Measurements from ENCODE around the gene SERPINB8.

DNA sequence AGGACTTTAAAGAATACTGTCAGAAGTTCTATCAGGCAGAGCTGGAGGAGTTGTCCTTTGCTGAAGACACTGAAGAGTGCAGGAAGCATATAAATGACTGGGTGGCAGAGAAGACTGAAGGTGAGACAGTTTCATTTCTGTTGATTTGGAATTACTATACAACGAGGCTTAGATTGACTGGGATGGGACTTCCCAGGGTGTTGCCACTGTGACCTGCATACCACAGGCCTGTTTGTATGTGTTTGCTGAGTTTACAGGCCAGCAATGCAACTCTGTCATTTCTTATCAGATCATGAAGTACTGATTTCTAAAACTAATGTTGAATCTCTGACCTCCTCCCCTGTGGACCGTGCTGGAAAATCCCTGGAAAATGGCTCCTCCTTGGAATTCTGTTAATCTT, 11.8 kb downstream of the SERPINB8 start:
- TF ChIP-seq, protein P1, sequence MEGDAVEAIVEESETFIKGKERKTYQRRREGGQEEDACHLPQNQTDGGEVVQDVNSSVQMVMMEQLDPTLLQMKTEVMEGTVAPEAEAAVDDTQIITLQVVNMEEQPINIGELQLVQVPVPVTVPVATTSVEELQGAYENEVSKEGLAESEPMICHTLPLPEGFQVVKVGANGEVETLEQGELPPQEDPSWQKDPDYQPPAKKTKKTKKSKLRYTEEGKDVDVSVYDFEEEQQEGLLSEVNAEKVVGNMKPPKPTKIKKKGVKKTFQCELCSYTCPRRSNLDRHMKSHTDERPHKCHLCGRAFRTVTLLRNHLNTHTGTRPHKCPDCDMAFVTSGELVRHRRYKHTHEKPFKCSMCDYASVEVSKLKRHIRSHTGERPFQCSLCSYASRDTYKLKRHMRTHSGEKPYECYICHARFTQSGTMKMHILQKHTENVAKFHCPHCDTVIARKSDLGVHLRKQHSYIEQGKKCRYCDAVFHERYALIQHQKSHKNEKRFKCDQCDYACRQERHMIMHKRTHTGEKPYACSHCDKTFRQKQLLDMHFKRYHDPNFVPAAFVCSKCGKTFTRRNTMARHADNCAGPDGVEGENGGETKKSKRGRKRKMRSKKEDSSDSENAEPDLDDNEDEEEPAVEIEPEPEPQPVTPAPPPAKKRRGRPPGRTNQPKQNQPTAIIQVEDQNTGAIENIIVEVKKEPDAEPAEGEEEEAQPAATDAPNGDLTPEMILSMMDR (IDR thresholded peaks at IDR 0.05), result no peak
- TF ChIP-seq POLR2A (IDR thresholded peaks at IDR 0.05), result no peak
